MM.1S (cell line): ENCODE results near the gene CXCR1.

ENCODE experiments used
- DNase-seq: peaks from one replicate; pipeline ENCODE4 v3.0.0-alpha.2; 2015
- H2AFZ ChIP-seq: fragments of 300-600 bp; sonication (generic); 2 replicates; pipeline ENCODE4 v1.6.0; 2016; ENCODE audit warnings: antibody characterized with exemption, low read length
- H3F3A ChIP-seq: fragments of 300-600 bp; sonication (generic); 2 replicates; pipeline ENCODE4 v1.6.1; 2016; ENCODE audit warnings: mild to moderate bottlenecking, antibody characterized with exemption, low read length, moderate library complexity, mixed read lengths; ENCODE audit not compliant: insufficient read depth
- H3K27ac ChIP-seq: fragments of 300-600 bp; sonication (generic); 2 replicates; pipeline ENCODE4 v1.5.1; 2016; ENCODE audit warnings: mild to moderate bottlenecking, low read length
- H3K27me3 ChIP-seq: fragments of 300-600 bp; sonication (generic); replicated peaks from 2 replicates; pipeline ENCODE4 v1.6.0; 2016; ENCODE audit warnings: low read length; ENCODE audit not compliant: insufficient read depth
- H3K36me3 ChIP-seq: fragments of 300-600 bp; sonication (generic); replicated peaks from 2 replicates; pipeline ENCODE4 v1.6.1; 2016; ENCODE audit warnings: mild to moderate bottlenecking, low read length, mixed read lengths; ENCODE audit not compliant: insufficient read depth
- H3K4me1 ChIP-seq: fragments of 300-600 bp; sonication (generic); 2 replicates; pipeline ENCODE4 v1.6.1; 2016; ENCODE audit warnings: low read length, mixed read lengths
- H3K4me2 ChIP-seq: fragments of 300-600 bp; sonication (generic); 2 replicates; pipeline ENCODE4 v1.6.0; 2016; ENCODE audit warnings: low read depth, low read length
- H3K4me3 ChIP-seq: fragments of 300-600 bp; sonication (generic); 2 replicates; pipeline ENCODE4 v1.5.1; 2016; ENCODE audit warnings: low read length, mixed read lengths
- H3K79me2 ChIP-seq: fragments of 300-600 bp; sonication (generic); 2 replicates; pipeline ENCODE4 v1.6.1; 2016; ENCODE audit warnings: mixed run types, low read length, mixed read lengths
- H3K9ac ChIP-seq: fragments of 300-600 bp; sonication (generic); 2 replicates; pipeline ENCODE4 v1.6.1; 2016; ENCODE audit warnings: low read length, mixed read lengths
- H3K9me2 ChIP-seq: fragments of 300-600 bp; sonication (generic); replicated peaks from 2 replicates; pipeline ENCODE4 v1.6.1; 2016; ENCODE audit warnings: mild to moderate bottlenecking, low read length, mixed read lengths; ENCODE audit not compliant: insufficient read depth
- H3K9me3 ChIP-seq: fragments of 300-600 bp; sonication (generic); replicated peaks from 2 replicates; pipeline ENCODE4 v1.6.1; 2016; ENCODE audit warnings: mild to moderate bottlenecking, low read length, mixed read lengths; ENCODE audit not compliant: insufficient read depth
- H4K20me1 ChIP-seq: fragments of 300-600 bp; sonication (generic); 2 replicates; pipeline ENCODE4 v1.6.1; 2016; ENCODE audit warnings: mild to moderate bottlenecking, low read length, moderate library complexity, mixed read lengths; ENCODE audit not compliant: insufficient read depth
- CTCF ChIP-seq: fragments of 300-600 bp; sonication (generic); IDR thresholded peaks from 2 replicates; pipeline ENCODE4 v1.5.1; 2016; ENCODE audit warnings: antibody characterized with exemption, low read length, mixed read lengths
- EZH2 ChIP-seq: fragments of 300-600 bp; sonication (generic); optimal IDR thresholded peaks from 2 replicates; pipeline ENCODE3; 2017; ENCODE audit warnings: low read depth, mild to moderate bottlenecking, antibody characterized with exemption, low read length, mixed read lengths
- EZH2phosphoT487 ChIP-seq: fragments of 300-600 bp; sonication (generic); IDR thresholded peaks from 2 replicates; pipeline ENCODE4 v1.6.1; 2018; ENCODE audit warnings: antibody characterized with exemption, low read length

Gene CXCR1

GRCh38 chr2:218130822-218131221 lies 35.9 kb downstream of the CXCR1 start:
- no peaks in the 10 kb centered on the region for H3K9me3 ChIP-seq
- H2AFZ ChIP-seq = no peak overlapping the region
- no peak overlapping the region for H3K4me2 ChIP-seq
- H3K27me3 ChIP-seq = no peaks in the 10 kb centered on the region
- H3K9me2 ChIP-seq = no peaks in the 10 kb centered on the region
- no peaks in the 10 kb centered on the region for H3K4me1 ChIP-seq
- H3K79me2 ChIP-seq = no peaks in the 10 kb centered on the region
- no peaks in the 10 kb centered on the region for H4K20me1 ChIP-seq
- H3K9ac ChIP-seq = no peak overlapping the region
- H3K27ac ChIP-seq = no peak overlapping the region
- no peak overlapping the region for H3K4me3 ChIP-seq
- no peaks in the 10 kb centered on the region for H3F3A ChIP-seq
- DNase-seq = no peak
- H3K36me3 ChIP-seq = no peaks in the 10 kb centered on the region
- no peak for TF ChIP-seq CTCF
- TF ChIP-seq EZH2 = no peak
- TF ChIP-seq EZH2phosphoT487 = no peak

- Histone ChIP-seq H3K36me3 (no peaks in the 10 kb centered on the region), H3K27me3 (no peaks in the 10 kb centered on the region), H3K4me3 (no peak overlapping the region), H3K9ac (no peak overlapping the region), H2AFZ (no peak overlapping the region), H3F3A (no peaks in the 10 kb centered on the region), H3K4me1 (no peaks in the 10 kb centered on the region), H4K20me1 (no peaks in the 10 kb centered on the region), H3K4me2 (no peak overlapping the region), H3K27ac (no peak overlapping the region), H3K79me2 (no peaks in the 10 kb centered on the region), H3K9me3 (no peaks in the 10 kb centered on the region), H3K9me2 (no peaks in the 10 kb centered on the region)
- TF ChIP-seq CTCF = no peak
- TF ChIP-seq EZH2 = no peak
- no peak for TF ChIP-seq EZH2phosphoT487
- no peak for DNase-seq
Observed at GRCh38 chr2:218130377-218130776, 36.4 kb downstream of the CXCR1 start.

GRCh38 chr2:218129458-218130135 lies 37.2 kb downstream of the CXCR1 start:
- H3K27me3 ChIP-seq = no peaks in the 10 kb centered on the region
- H3F3A ChIP-seq = no peaks in the 10 kb centered on the region
- DNase-seq = no peak
- H3K9me2 ChIP-seq = no peaks in the 10 kb centered on the region
- H4K20me1 ChIP-seq = no peaks in the 10 kb centered on the region
- H3K4me2 ChIP-seq = no peak overlapping the region
- no peak overlapping the region for H2AFZ ChIP-seq
- no peak overlapping the region for H3K9ac ChIP-seq
- no peak overlapping the region for H3K27ac ChIP-seq
- no peaks in the 10 kb centered on the region for H3K9me3 ChIP-seq
- H3K36me3 ChIP-seq = no peaks in the 10 kb centered on the region
- H3K4me3 ChIP-seq = no peak overlapping the region
- no peaks in the 10 kb centered on the region for H3K79me2 ChIP-seq
- no peaks in the 10 kb centered on the region for H3K4me1 ChIP-seq
- no peak for TF ChIP-seq EZH2phosphoT487
- no peak for TF ChIP-seq EZH2
- TF ChIP-seq CTCF = no peak
